ENCODE measurements around the gene MEGF8. TPM values are rescaled to one million over a fixed set of nuclear protein-coding genes. Genes with fewer than 3 reads are reported as not detected.

Gene MEGF8
- total RNA-seq, 2 donors from 2014 or later, result 13.4 to 16.5 TPM

DNA sequence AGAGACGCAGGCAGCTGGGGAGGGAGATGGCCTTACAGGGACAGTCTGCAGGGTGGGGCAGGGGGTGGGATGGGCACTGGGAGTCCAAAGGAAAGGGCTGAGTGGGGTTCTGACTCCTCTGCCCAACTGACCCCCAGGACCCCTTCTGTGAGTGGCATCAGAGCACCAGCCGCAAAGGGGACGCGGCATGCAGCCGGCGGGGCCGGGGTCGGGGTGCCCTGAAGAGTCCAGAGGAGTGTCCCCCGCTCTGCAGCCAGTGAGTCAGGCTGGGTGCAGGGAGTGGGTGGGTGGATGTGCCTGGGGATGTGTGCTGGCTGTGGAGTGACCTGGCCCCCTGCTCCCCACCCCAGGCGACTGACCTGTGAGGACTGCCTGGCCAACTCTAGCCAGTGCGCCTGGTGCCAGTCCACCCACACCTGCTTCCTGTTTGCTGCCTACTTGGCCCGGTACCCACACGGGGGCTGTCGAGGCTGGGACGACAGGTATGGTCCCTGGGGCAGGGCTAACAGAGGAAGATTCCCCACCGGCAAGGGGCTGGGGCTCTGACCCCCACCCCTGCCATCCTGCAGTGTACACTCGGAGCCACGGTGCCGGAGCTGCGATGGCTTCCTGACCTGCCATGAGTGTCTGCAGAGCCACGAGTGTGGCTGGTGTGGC is 25.8 kb downstream of the MEGF8 start:
- Histone ChIP-seq H3K27ac (no peak overlapping the region), H3K9me3 (no peaks in the 10 kb centered on the region), H3K4me1 (no peaks in the 10 kb centered on the region), H3K27me3 (no peaks in the 10 kb centered on the region), H3K36me3 (no peaks in the 10 kb centered on the region), H3K4me3 (no peak overlapping the region), H3K9ac (ENCODE audit: low read depth in 2 of 2, low read length in 2 of 2) (no peak overlapping the region)
- intact Hi-C loops (cut with DNase I), result no loop called here
- DNase-seq, result no peak
- TF ChIP-seq, protein P1, sequence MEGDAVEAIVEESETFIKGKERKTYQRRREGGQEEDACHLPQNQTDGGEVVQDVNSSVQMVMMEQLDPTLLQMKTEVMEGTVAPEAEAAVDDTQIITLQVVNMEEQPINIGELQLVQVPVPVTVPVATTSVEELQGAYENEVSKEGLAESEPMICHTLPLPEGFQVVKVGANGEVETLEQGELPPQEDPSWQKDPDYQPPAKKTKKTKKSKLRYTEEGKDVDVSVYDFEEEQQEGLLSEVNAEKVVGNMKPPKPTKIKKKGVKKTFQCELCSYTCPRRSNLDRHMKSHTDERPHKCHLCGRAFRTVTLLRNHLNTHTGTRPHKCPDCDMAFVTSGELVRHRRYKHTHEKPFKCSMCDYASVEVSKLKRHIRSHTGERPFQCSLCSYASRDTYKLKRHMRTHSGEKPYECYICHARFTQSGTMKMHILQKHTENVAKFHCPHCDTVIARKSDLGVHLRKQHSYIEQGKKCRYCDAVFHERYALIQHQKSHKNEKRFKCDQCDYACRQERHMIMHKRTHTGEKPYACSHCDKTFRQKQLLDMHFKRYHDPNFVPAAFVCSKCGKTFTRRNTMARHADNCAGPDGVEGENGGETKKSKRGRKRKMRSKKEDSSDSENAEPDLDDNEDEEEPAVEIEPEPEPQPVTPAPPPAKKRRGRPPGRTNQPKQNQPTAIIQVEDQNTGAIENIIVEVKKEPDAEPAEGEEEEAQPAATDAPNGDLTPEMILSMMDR (IDR thresholded peaks at IDR 0.05), result no peak

GRCh38 chr19:42352301-42353259 is 27.1 kb downstream of the MEGF8 start:
- H3K4me3 ChIP-seq, result no peak overlapping the region
- no peaks in the 10 kb centered on the region for H3K27me3 ChIP-seq
- no peaks in the 10 kb centered on the region for H3K36me3 ChIP-seq
- H3K4me1 ChIP-seq, result no peaks in the 10 kb centered on the region
- TF ChIP-seq, protein P1 (IDR thresholded peaks at IDR 0.05), result no peak
- no peaks in the 10 kb centered on the region for H3K9me3 ChIP-seq
- H3K9ac ChIP-seq (ENCODE audit: low read depth in 2 of 2, low read length in 2 of 2), result no peak overlapping the region
- DNase-seq, result no peak
- intact Hi-C loops (cut with DNase I), result no loop called here
- H3K27ac ChIP-seq, result no peak overlapping the region

DNA sequence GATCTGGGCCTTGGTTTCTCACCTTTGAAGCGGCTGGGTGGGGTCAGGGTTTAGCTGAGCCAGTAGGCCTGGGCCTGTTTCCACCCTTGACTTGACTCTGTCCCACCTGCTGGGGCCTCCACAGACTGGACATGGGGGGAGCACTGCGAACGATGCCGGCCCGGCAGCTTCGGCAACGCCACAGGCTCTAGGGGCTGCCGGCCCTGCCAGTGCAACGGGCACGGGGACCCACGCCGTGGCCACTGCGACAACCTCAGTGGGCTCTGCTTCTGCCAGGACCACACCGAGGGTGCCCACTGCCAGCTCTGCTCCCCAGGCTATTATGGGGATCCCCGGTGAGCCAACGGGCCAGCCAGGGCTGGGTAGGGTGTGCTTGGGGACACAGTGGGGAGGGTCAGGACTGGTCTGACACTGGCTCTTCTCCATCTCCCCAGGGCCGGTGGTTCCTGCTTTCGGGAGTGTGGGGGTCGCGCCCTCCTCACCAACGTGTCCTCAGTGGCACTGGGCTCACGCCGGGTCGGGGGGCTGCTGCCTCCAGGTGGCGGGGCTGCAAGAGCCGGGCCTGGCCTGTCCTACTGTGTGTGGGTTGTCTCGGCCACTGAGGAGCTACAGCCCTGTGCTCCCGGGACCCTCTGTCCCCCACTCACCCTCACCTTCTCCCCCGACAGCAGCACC is 28.0 kb downstream of the MEGF8 start:
- Histone ChIP-seq H3K27ac (no peak overlapping the region), H3K27me3 (no peaks in the 10 kb centered on the region), H3K4me1 (no peaks in the 10 kb centered on the region), H3K36me3 (no peaks in the 10 kb centered on the region), H3K9me3 (no peaks in the 10 kb centered on the region), H3K4me3 (no peak overlapping the region), H3K9ac (ENCODE audit: low read depth in 2 of 2, low read length in 2 of 2) (no peak overlapping the region)
- intact Hi-C loops (cut with DNase I), result no loop called here
- DNase-seq, result no peak
- TF ChIP-seq, protein P1 (IDR thresholded peaks at IDR 0.05), result no peak

DNA sequence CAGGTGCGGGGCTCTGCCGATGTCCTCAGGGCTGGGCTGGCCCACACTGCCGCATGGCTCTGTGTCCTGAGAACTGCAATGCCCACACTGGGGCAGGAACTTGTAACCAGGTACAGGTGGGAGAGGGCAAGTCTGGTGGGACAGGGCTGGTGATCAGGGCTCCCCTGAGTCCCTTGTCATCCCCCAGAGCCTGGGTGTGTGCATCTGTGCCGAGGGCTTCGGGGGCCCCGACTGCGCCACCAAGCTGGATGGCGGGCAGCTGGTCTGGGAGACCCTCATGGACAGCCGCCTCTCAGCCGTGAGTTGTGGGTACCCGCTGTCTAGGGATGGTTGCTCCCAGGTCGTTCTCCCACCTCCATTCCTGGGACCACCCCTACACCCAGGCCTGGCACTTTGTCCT is 30.5 kb downstream of the MEGF8 start:
- Histone ChIP-seq H3K9ac (ENCODE audit: low read depth in 2 of 2, low read length in 2 of 2) (no peak overlapping the region), H3K9me3 (no peaks in the 10 kb centered on the region), H3K27me3 (no peaks in the 10 kb centered on the region), H3K4me1 (no peaks in the 10 kb centered on the region), H3K36me3 (no peaks in the 10 kb centered on the region), H3K4me3 (no peak overlapping the region), H3K27ac (no peak overlapping the region)
- TF ChIP-seq, protein P1 (IDR thresholded peaks at IDR 0.05), result no peak
- DNase-seq, result no peak
- intact Hi-C loops (cut with DNase I), result no loop called here

DNA sequence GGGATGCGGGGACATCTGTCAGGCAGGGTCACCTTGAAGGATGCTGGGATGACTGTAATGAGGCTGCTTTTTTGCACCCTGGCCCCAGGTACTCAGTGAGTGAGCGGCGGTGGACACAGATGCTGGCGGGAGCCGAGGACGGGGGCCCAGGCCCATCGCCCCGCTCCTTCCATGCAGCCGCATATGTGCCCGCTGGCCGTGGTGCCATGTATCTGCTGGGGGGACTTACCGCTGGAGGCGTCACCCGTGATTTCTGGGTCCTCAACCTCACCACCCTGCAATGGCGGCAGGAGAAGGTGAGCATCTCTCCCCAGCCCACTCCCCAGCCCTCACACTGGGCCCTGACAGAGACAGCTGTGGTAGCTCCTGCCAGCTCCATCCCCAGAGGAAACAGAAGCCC is 31.3 kb downstream of the MEGF8 start:
- no peak for DNase-seq
- H3K9me3 ChIP-seq, result no peaks in the 10 kb centered on the region
- no peak overlapping the region for H3K4me3 ChIP-seq
- no peaks in the 10 kb centered on the region for H3K36me3 ChIP-seq
- TF ChIP-seq, protein P1 (IDR thresholded peaks at IDR 0.05), result no peak
- no peaks in the 10 kb centered on the region for H3K4me1 ChIP-seq
- no peaks in the 10 kb centered on the region for H3K27me3 ChIP-seq
- intact Hi-C loops (cut with DNase I), result no loop called here
- H3K27ac ChIP-seq, result no peak overlapping the region
- no peak overlapping the region for H3K9ac ChIP-seq (ENCODE audit: low read depth in 2 of 2, low read length in 2 of 2)
